Effector memory CD4-positive, alpha-beta T cell (primary cell): ENCODE measurements around the gene WNT9A.

Source experiments
- DNase-seq, 3 donors: peaks; one replicate each; pipeline ENCODE4 v3.0.0-alpha.2; 2020
- H3K27ac ChIP-seq: 2 replicates; pipeline ENCODE4 v1.7.0; 2013; ENCODE audit warnings: mild to moderate bottlenecking, low read length, moderate library complexity; ENCODE audit not compliant: insufficient read depth, poor library complexity, severe bottlenecking
- H3K27me3 ChIP-seq: replicated peaks from 2 replicates; pipeline ENCODE4 v1.7.0; 2013; ENCODE audit warnings: mild to moderate bottlenecking, low read length; ENCODE audit not compliant: insufficient read depth, control insufficient read depth, poor library complexity, severe bottlenecking
- H3K36me3 ChIP-seq: 2 replicates; pipeline ENCODE4 v1.7.0; 2013; ENCODE audit warnings: mild to moderate bottlenecking, low read length, moderate library complexity; ENCODE audit not compliant: control insufficient read depth, insufficient read depth
- H3K4me1 ChIP-seq: 2 replicates; pipeline ENCODE4 v1.7.0; 2013; ENCODE audit warnings: low read length, mild to moderate bottlenecking; ENCODE audit not compliant: control insufficient read depth, insufficient read depth, poor library complexity, severe bottlenecking
- H3K4me3 ChIP-seq: 2 replicates; pipeline ENCODE4 v1.7.0; 2013; ENCODE audit warnings: low read length, low read depth, mild to moderate bottlenecking; ENCODE audit not compliant: insufficient read depth, poor library complexity, severe bottlenecking
- H3K9me3 ChIP-seq: 2 replicates; pipeline ENCODE4 v1.7.0; 2013; ENCODE audit warnings: mild to moderate bottlenecking, low read length, moderate library complexity; ENCODE audit not compliant: control insufficient read depth

Gene WNT9A

GRCh38 chr1:227894831-227895451 is 52.8 kb downstream of the WNT9A start:
- Histone ChIP-seq H3K27ac (no peak overlapping the region), H3K4me1 (peaks cover 3% of the 10 kb centered on the region), H3K9me3 (no peaks in the 10 kb centered on the region), H3K27me3 (no peaks in the 10 kb centered on the region), H3K36me3 (no peaks in the 10 kb centered on the region), H3K4me3 (no peak overlapping the region)
- DNase-seq = no peak

DNA sequence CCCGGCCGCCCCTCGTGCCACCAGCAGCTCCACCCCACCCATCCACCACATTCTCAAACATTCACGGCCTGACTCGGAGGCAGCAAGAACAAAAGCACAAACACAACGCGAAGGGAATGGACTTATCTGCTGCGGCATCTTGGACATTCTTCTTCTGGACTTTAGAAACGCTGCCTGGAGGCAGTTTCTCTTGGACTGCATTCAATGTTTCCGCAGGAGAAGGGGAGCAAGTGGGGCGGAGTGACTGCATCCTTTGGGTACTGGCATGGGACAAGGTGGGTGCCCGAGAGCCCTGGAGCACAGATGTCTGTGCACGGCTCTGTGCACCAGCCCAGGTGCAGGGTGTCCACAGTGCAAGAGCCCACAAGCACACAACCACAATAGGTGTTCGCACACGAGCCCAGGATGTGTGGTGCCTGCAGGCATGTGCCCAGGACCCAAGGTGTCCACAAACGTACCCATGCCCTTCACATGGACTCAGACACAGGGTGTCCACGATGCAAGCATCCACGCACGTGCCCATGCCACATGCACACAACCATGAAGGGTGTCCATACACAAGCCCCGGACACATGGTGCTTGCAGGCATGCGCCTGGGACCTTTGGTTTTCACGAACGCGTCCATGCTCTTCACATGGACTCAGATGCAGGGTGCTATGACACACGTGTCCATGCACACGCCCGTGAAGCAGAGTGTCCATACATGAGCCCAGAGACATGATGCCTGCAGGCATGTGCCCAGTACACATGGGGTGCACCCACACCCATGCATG is 53.6 kb downstream of the WNT9A start:
- no peaks in the 10 kb centered on the region for H3K27me3 ChIP-seq
- H3K4me1 ChIP-seq = peaks cover 3% of the 10 kb centered on the region

GRCh38 chr1:227893300-227893948 is 54.3 kb downstream of the WNT9A start:
- DNase-seq = no peak
- Histone ChIP-seq H3K4me3 (no peak overlapping the region), H3K4me1 (peaks cover 4% of the 10 kb centered on the region), H3K36me3 (no peaks in the 10 kb centered on the region), H3K27ac (no peak overlapping the region), H3K9me3 (no peaks in the 10 kb centered on the region), H3K27me3 (no peaks in the 10 kb centered on the region)

More for the DNA sequence above, 53.6 kb downstream of the WNT9A start:
- no peak for DNase-seq
- Histone ChIP-seq H3K4me3 (no peak overlapping the region), H3K9me3 (no peaks in the 10 kb centered on the region), H3K27ac (no peak overlapping the region), H3K36me3 (no peaks in the 10 kb centered on the region)

- H3K4me1 ChIP-seq = peaks cover 9% of the 10 kb centered on the region
- no peaks in the 10 kb centered on the region for H3K36me3 ChIP-seq
- no peak for DNase-seq
- H3K4me3 ChIP-seq = no peak overlapping the region
- H3K9me3 ChIP-seq = no peaks in the 10 kb centered on the region
- H3K27me3 ChIP-seq = no peaks in the 10 kb centered on the region
- H3K27ac ChIP-seq = no peak overlapping the region
Measured at GRCh38 chr1:227892489-227893299, 55.0 kb downstream of the WNT9A start.

- H3K27ac ChIP-seq = no peak overlapping the region
- no peak for DNase-seq
- H3K9me3 ChIP-seq = no peaks in the 10 kb centered on the region
- H3K27me3 ChIP-seq = no peaks in the 10 kb centered on the region
- no peak overlapping the region for H3K4me3 ChIP-seq
- H3K4me1 ChIP-seq = peaks cover 16% of the 10 kb centered on the region
- no peaks in the 10 kb centered on the region for H3K36me3 ChIP-seq
Measured at GRCh38 chr1:227891955-227892488, 55.7 kb downstream of the WNT9A start.

DNA sequence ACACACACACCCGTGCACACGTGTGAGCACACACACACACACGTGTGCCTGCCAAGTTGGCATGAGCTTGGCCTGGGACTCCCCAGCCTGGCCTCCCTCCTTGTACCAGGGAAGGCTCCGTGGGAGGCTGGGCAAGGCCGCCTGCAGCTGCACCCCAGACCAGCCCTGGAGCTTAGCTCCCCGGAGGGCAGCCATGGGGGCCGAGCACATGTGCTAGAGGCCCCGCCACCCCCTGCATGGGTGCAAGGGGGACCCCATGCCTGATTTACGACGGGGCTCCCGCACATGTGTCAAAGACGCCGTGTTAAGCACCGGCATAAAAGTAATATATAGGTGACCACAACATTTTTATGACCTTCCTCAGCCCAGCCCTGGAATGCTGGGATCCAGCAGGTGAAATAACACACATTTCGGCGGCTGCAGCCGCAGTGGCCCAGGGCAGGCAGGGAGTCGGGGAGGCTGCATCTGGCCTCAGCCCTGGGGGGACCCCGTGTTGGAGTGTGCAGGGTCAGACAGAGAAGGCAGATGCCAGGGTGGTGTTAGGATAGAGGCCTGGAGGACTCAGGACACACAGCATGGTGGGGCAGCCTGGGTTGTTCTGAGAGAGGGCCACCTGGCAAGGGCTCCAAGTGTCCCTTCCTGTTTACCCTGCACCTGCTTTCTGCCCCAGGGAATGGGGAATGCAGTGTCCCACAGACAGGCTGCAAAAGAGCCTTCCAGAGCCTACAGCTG is 56.3 kb downstream of the WNT9A start:
- Histone ChIP-seq H3K27me3 (no peaks in the 10 kb centered on the region), H3K27ac (no peak overlapping the region), H3K4me1 (peaks cover 22% of the 10 kb centered on the region), H3K36me3 (no peaks in the 10 kb centered on the region), H3K4me3 (no peak overlapping the region), H3K9me3 (no peaks in the 10 kb centered on the region)
- no peak for DNase-seq

DNA sequence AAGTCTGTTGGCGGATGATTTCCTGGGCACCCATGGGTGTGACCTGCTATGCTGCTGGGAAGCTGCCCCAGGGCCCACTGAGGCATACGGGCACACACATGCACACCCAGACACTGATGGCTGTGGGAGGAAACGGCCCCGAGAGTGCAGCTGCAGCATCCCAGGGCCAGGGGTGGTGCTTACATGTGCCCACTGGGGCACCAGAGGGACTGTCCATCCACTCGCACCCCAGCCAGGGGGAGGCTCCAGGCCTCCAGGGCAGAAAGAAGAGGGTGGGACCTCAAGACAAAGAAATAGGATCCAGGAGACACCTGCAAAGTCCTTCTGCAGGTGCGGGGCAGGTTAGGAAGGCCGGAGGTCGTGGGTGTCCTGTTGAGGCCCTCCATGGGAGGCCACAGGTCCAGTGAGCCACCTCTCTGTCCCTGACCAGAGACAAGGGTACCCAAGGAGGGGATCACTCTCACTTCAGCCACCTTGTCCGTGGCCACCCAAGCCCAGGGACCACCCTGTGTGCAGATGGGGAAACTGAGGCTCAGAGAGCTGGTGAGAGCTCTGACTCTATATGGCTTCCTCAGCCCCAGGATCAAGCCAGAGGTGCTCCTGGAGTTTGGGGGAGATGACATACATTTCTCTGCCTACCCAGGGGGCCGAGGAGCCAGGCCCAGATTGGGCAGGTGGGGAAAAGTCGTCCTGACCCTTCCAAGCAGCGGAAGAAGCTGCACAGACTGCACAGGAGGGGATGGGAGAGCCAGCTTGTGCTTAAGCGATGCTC is 57.1 kb downstream of the WNT9A start:
- peaks cover 30% of the 10 kb centered on the region for H3K4me1 ChIP-seq
- no peak for DNase-seq
- no peak overlapping the region for H3K27ac ChIP-seq
- no peaks in the 10 kb centered on the region for H3K27me3 ChIP-seq
- H3K4me3 ChIP-seq = no peak overlapping the region
- H3K9me3 ChIP-seq = no peaks in the 10 kb centered on the region
- H3K36me3 ChIP-seq = no peaks in the 10 kb centered on the region

DNA sequence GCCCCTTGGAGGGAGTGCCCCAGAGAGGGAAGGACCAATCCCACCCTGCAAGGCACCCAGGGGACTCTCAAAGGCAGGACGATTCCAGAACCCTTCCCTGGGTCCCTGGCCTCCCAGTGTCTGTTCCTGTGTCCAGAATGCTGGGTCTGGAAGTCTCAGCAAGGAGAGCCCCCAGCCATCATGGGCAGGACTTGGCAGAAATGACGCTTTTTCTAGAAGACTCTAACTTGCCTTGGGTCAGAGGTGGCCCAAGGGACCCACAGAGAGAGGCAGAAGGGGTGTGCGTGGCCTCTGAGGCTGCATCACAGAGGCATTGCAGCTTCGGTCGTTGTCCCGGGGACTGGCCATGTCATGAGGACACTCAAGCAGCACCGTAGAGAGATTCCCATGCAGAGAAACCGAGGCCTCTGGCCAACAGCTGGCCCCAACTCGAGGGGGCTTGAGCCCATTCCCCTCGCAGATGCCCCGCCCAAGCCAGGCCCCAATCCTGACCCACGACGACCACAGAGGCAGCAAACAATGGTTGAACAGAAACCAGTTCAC is 57.8 kb downstream of the WNT9A start:
- H3K4me3 ChIP-seq = no peak overlapping the region
- H3K9me3 ChIP-seq = no peaks in the 10 kb centered on the region
- peaks cover 36% of the 10 kb centered on the region for H3K4me1 ChIP-seq
- no peaks in the 10 kb centered on the region for H3K36me3 ChIP-seq
- no peak for DNase-seq
- no peaks in the 10 kb centered on the region for H3K27me3 ChIP-seq
- H3K27ac ChIP-seq = no peak overlapping the region
